B cell (primary cell): Measurements from ENCODE around the gene HSPA12B. TPM values are rescaled to one million over a fixed set of nuclear protein-coding genes. Genes with fewer than 3 reads are reported as not detected.

Source experiments
- ATAC-seq: fragments of 200-7000 bp; cut with Tn5 transposase; one replicate; pipeline ENCODE4 v1.10.0; 2021; ENCODE audit warnings: low read depth, mild to moderate bottlenecking, moderate number of reproducible peaks, moderate library complexity
- CTCF ChIA-PET: fragments of 350-600 bp; sonication (Branson Sonifier 250); formaldehyde crosslinking; loops from one replicate; lab custom pipeline; 2021; ENCODE audit warnings: antibody characterized with exemption, inconsistent platforms; lab: Charles Lee
- POLR2A ChIA-PET: fragments of 350-600 bp; sonication (Branson Sonifier 250); formaldehyde crosslinking; loops from one replicate; lab custom pipeline; 2021; ENCODE audit warnings: antibody characterized with exemption; lab: Charles Lee
- DNase-seq: peaks from one replicate; pipeline ENCODE4 v3.0.0; 2013
- H2AFZ ChIP-seq: 2 replicates; pipeline ENCODE4 v1.6.1; 2012; ENCODE audit warnings: mild to moderate bottlenecking, low read depth, low read length; ENCODE audit not compliant: insufficient read depth, poor library complexity, severe bottlenecking
- H3K27ac ChIP-seq, 2 donors: 1 replicate in 1 of 2; 2 replicates in 1 of 2; pipeline ENCODE4 v1.5.1; 2012 to 2013; ENCODE audit warnings: low read length in 2 of 2, mild to moderate bottlenecking in 2 of 2, moderate library complexity in 1 of 2
- H3K27me3 ChIP-seq, 4 experiments: fragments of 200-600 bp in 1 of 4; sonication (generic) in 1 of 4; replicated peaks in 1 of 4; 1 replicate in 2 of 4; 2 replicates in 2 of 4; pipeline versions ENCODE4 v1.6.1 to v1.7.0; 2013 to 2016; ENCODE audit warnings: low read length in 3 of 4, mild to moderate bottlenecking in 2 of 4, mixed read lengths in 1 of 4, moderate library complexity in 1 of 4; ENCODE audit not compliant: insufficient read depth in 4 of 4, control insufficient read depth in 3 of 4; ENCODE audit errors: control extremely low read depth in 1 of 4
- H3K36me3 ChIP-seq, 2 experiments: replicated peaks in 1 of 2; 1 replicate in 1 of 2; 2 replicates in 1 of 2; pipeline versions ENCODE4 v1.6.1 to v1.7.1; 2013; ENCODE audit warnings: low read length in 1 of 2; ENCODE audit not compliant: insufficient read depth in 2 of 2, control insufficient read depth in 1 of 2; ENCODE audit errors: control extremely low read depth in 1 of 2, extremely low read depth in 1 of 2
- H3K4me1 ChIP-seq, 2 donors: fragments of 200-600 bp in 1 of 2; sonication (generic) in 1 of 2; 1 replicate in 1 of 2; 2 replicates in 1 of 2; pipeline versions ENCODE4 v1.5.1 to v1.6.1; 2013 to 2017; ENCODE audit warnings: low read length in 2 of 2; ENCODE audit not compliant: control insufficient read depth in 2 of 2, insufficient read depth in 2 of 2
- H3K4me2 ChIP-seq: replicated peaks from 2 replicates; pipeline ENCODE3; 2012; ENCODE audit warnings: mild to moderate bottlenecking, low read depth, low read length; ENCODE audit not compliant: poor library complexity, severe bottlenecking
- H3K4me3 ChIP-seq, 5 experiments: fragments of 200-600 bp in 1 of 5; sonication (generic) in 1 of 5; 1 replicate in 3 of 5; 2 replicates in 2 of 5; pipeline versions ENCODE4 v1.5.1 to v1.7.0; 2011 to 2016; ENCODE audit warnings: low read length in 4 of 5, mild to moderate bottlenecking in 4 of 5, low read depth in 2 of 5, control low read depth in 1 of 5, moderate library complexity in 1 of 5; ENCODE audit not compliant: insufficient read depth in 1 of 5; ENCODE audit errors: control extremely low read depth in 1 of 5, extremely low read depth in 1 of 5
- H3K79me2 ChIP-seq: fragments of 200-600 bp; sonication (generic); one replicate; pipeline ENCODE4 v1.6.0; 2016; ENCODE audit warnings: low read length; ENCODE audit not compliant: control insufficient read depth, insufficient read depth
- H3K9ac ChIP-seq: fragments of 200-600 bp; sonication (generic); 2 replicates; pipeline ENCODE4 v1.6.1; 2017; ENCODE audit warnings: mild to moderate bottlenecking, low read length, moderate library complexity
- H3K9me3 ChIP-seq, 3 donors: one replicate each; pipeline versions ENCODE4 v1.6.1 to v1.7.1; 2013; ENCODE audit warnings: low read length in 2 of 3; ENCODE audit not compliant: control insufficient read depth in 2 of 3, insufficient read depth in 1 of 3; ENCODE audit errors: control extremely low read depth in 1 of 3
- H4K20me1 ChIP-seq: 2 replicates; pipeline ENCODE4 v1.6.0; 2012; ENCODE audit warnings: mild to moderate bottlenecking, low read length; ENCODE audit not compliant: insufficient read depth, control insufficient read depth, poor library complexity, severe bottlenecking
- H3K27ac Mint-ChIP-seq: one replicate; pipeline ENCODE4 v1.8.0; 2021; ENCODE audit warnings: mixed read lengths
- H3K27me3 Mint-ChIP-seq: one replicate; pipeline ENCODE4 v1.8.0; 2021; ENCODE audit warnings: mixed read lengths
- H3K4me1 Mint-ChIP-seq: one replicate; pipeline ENCODE4 v1.8.0; 2021; ENCODE audit warnings: mixed read lengths
- H3K4me3 Mint-ChIP-seq: one replicate; pipeline ENCODE4 v1.8.0; 2021; ENCODE audit warnings: mixed read lengths
- H3K9me3 Mint-ChIP-seq: one replicate; pipeline ENCODE4 v1.8.0; 2022; ENCODE audit warnings: mixed read lengths; ENCODE audit not compliant: insufficient read depth
- EZH2 ChIP-seq: IDR thresholded peaks from 2 replicates; pipeline ENCODE4 v1.6.1; 2012; ENCODE audit warnings: borderline replicate concordance, low read depth, mild to moderate bottlenecking, moderate library complexity, low read length; ENCODE audit not compliant: insufficient read depth, poor library complexity, severe bottlenecking
- WGBS: methylation state at CpG from one replicate; pipeline ENCODE4 v1.1.5; 2013; ENCODE audit warnings: missing lambda C conversion rate; ENCODE audit not compliant: insufficient coverage; 5-methylcytosine and 5-hydroxymethylcytosine counted together
- intact Hi-C: fragments of 100-400 bp; cut with micrococcal nuclease; formaldehyde crosslinking; loops from one replicate; pipeline ENCODE4 v1.10.0; 2022
- polyA plus RNA-seq: library from polyadenylated mRNA; depleted of rRNA; stranded (reverse); fragments of >200 nt; gene quantifications from 2 replicates; pipeline ENCODE4 v1.2.3, GENCODE V29; 2012
- total RNA-seq, 2 donors: library from RNA; stranded (reverse); fragments of 120-200 nt in 1 of 2; gene quantifications; 1 replicate in 1 of 2; 2 replicates in 1 of 2; pipeline versions ENCODE4 v1.2.3 to v1.2.4, GENCODE V29; 2013 to 2022
- TF ChIP-seq, protein P1 (sequence below): fragments of 200-600 bp; IDR thresholded peaks from one replicate; pipeline ENCODE4 v1.8.0; 2022; ENCODE audit warnings: antibody characterized with exemption, mild to moderate bottlenecking

HSPA12B gene
- total and polyA plus RNA-seq, 2 donors (not counting 1 experiment from before 2014, with no cell fraction given) = not detected

DNA sequence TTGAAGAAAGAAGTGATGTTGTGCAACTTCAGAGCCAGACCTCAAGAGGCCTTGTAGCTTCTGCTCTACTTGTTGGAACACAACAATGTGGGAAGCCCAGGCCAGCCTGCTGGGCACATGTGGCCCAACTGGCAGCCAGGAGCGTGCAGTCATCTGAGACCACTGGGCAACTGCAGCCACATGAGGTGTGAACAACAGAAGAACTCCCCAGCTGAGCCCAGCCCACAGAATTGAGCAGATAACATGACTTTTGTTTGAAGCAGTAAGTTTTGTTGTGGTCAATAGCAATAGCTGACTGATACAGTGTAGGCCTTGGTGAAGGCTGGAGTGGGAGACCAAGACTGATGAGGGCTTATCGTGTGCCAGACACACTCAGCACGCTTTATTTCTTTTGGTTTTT, 42.1 kb upstream of the HSPA12B start:
- Histone ChIP-seq H3K36me3 (no peaks in the 10 kb centered on the region), H4K20me1 (no peaks in the 10 kb centered on the region), H2AFZ (no peak overlapping the region), H3K9me3 (peaks cover 0 to 6% (median 0%) of the 10 kb centered on the region in 3 donors), H3K27ac (no peak overlapping the region), H3K4me1 (no peaks in the 10 kb centered on the region), H3K4me3 (no peak overlapping the region), H3K79me2 (no peaks in the 10 kb centered on the region), H3K27me3 (peaks cover 0 to 5% (median 0%) of the 10 kb centered on the region in 4 experiments), H3K4me2 (no peak overlapping the region), H3K9ac (no peak overlapping the region)
- intact Hi-C loops = no loop called here
- Mint-ChIP-seq H3K4me3 (no peak overlapping the region), H3K9me3 (no peaks in the 10 kb centered on the region), H3K27ac (no peak overlapping the region), H3K27me3 (peaks cover 9% of the 10 kb centered on the region), H3K4me1 (no peaks in the 10 kb centered on the region)
- POLR2A ChIA-PET = no interaction called here
- ATAC-seq = no peak
- DNase-seq = no peak
- CTCF ChIA-PET = interaction anchor here (0.6 to 0.7 kb wide), 2 partner anchors 27 to 975 kb away, joined by 3 to 4 read pairs; no protein-coding TSS in a partner anchor
- WGBS = 100% methylated on average over 1 of the region's 3 CpGs
- TF ChIP-seq, protein P1, sequence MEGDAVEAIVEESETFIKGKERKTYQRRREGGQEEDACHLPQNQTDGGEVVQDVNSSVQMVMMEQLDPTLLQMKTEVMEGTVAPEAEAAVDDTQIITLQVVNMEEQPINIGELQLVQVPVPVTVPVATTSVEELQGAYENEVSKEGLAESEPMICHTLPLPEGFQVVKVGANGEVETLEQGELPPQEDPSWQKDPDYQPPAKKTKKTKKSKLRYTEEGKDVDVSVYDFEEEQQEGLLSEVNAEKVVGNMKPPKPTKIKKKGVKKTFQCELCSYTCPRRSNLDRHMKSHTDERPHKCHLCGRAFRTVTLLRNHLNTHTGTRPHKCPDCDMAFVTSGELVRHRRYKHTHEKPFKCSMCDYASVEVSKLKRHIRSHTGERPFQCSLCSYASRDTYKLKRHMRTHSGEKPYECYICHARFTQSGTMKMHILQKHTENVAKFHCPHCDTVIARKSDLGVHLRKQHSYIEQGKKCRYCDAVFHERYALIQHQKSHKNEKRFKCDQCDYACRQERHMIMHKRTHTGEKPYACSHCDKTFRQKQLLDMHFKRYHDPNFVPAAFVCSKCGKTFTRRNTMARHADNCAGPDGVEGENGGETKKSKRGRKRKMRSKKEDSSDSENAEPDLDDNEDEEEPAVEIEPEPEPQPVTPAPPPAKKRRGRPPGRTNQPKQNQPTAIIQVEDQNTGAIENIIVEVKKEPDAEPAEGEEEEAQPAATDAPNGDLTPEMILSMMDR = no peak
- no peak for TF ChIP-seq EZH2

DNA sequence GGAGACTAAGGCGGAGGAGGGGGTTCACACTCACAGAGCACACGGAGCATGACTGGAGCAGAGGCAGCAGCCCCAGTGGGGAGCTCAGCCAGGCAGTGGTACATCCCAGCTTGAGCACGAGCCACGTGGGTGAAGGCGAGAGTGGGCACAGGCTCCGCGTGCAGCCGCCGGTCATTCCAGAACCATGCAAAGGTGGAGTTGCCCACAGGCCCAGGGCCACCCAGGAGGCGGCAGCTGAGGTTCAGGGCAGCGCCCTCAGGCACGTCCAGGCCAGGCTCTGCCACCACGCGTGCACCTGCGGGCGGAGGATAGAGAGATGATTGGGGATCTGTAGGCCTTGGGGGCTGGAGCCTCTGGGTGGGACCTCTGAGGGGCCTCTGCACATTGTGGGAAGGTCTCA, 41.2 kb upstream of the HSPA12B start:
- H3K4me1 Mint-ChIP-seq = no peaks in the 10 kb centered on the region
- Histone ChIP-seq H3K9me3 (peaks cover 0 to 8% (median 0%) of the 10 kb centered on the region in 3 donors), H3K4me3 (no peak overlapping the region), H4K20me1 (no peaks in the 10 kb centered on the region), H2AFZ (no peak overlapping the region), H3K27me3 (peaks cover 0 to 3% (median 0%) of the 10 kb centered on the region in 4 experiments), H3K4me2 (no peak overlapping the region), H3K27ac (no peak overlapping the region), H3K4me1 (no peaks in the 10 kb centered on the region), H3K36me3 (no peaks in the 10 kb centered on the region), H3K9ac (no peak overlapping the region), H3K79me2 (no peaks in the 10 kb centered on the region)
- H3K27me3 Mint-ChIP-seq = peaks cover 9% of the 10 kb centered on the region
- ChIA-PET CTCF (interaction anchor here (0.7 kb wide), 1 partner anchor 974 kb away, joined by 4 read pairs; no protein-coding TSS in a partner anchor), POLR2A (no interaction called here)
- DNase-seq = no peak
- H3K4me3 Mint-ChIP-seq = no peak overlapping the region
- ATAC-seq = no peak
- TF ChIP-seq, protein P1 = no peak
- TF ChIP-seq EZH2 = no peak
- H3K27ac Mint-ChIP-seq = no peak overlapping the region
- WGBS = 95% methylated on average over 16 of the region's 16 CpGs
- H3K9me3 Mint-ChIP-seq = no peaks in the 10 kb centered on the region
- intact Hi-C loops = no loop called here
